Body of pancreas (tissue), 4 donors: ENCODE measurements around the gene UBTF. TPM values are rescaled to one million over a fixed set of nuclear protein-coding genes. Genes with fewer than 3 reads are reported as not detected.

Experiments used
- ATAC-seq: fragments of 150-250 bp; one replicate; pipeline ENCODE4 v1.9.1; 2016
- DNase-seq, 4 donors: peaks; one replicate each; pipeline ENCODE4 v3.0.0-alpha.2; 2019
- H3K27ac ChIP-seq, 4 donors: fragments of 200-600 bp; sonication (generic); 1 replicate in 3 of 4; 2 replicates in 1 of 4; pipeline versions ENCODE4 v1.5.1 to v1.6.1; 2016 to 2019; ENCODE audit warnings: mild to moderate bottlenecking in 1 of 4, mixed read lengths in 1 of 4, moderate library complexity in 1 of 4
- H3K27me3 ChIP-seq, 2 donors: fragments of 200-600 bp; sonication (generic); one replicate each; pipeline ENCODE4 v1.6.0; 2016; ENCODE audit warnings: mild to moderate bottlenecking in 1 of 2
- H3K36me3 ChIP-seq, 2 donors: fragments of 200-600 bp; sonication (generic); replicated peaks in 1 of 2; 2 replicates each; pipeline ENCODE4 v1.5.1; 2016; ENCODE audit warnings: low read depth in 2 of 2; ENCODE audit not compliant: insufficient read depth in 1 of 2
- H3K4me1 ChIP-seq: fragments of 200-600 bp; sonication (generic); one replicate; pipeline ENCODE4 v1.6.0; 2016
- H3K4me3 ChIP-seq, 2 donors: fragments of 200-600 bp; sonication (generic); 1 replicate in 1 of 2; 2 replicates in 1 of 2; pipeline ENCODE4 v1.5.1; 2016 to 2019
- H3K9me3 ChIP-seq, 3 donors: fragments of 200-600 bp; sonication (generic); 1 replicate in 2 of 3; 2 replicates in 1 of 3; pipeline ENCODE4 v1.5.1; 2016
- CTCF ChIP-seq, 7 experiments: fragments of 450-650 bp in 4 of 7; fragments of 200-600 bp in 3 of 7; sonication (generic) in 3 of 7; IDR thresholded peaks; one replicate each; pipeline ENCODE4 v1.5.1; 2016 to 2019; ENCODE audit warnings: antibody characterized with exemption in 7 of 7
- POLR2A ChIP-seq, 3 donors: fragments of 450-650 bp; IDR thresholded peaks; one replicate each; pipeline ENCODE4 v1.6.1; 2016; ENCODE audit warnings: antibody characterized with exemption in 3 of 3, mild to moderate bottlenecking in 2 of 3
- WGBS, 2 donors: methylation state at CpG; one replicate each; pipeline ENCODE4 v1.1.5; 2017; 5-methylcytosine and 5-hydroxymethylcytosine counted together
- intact Hi-C: fragments of 100-400 bp; cut with DNase I; formaldehyde crosslinking; loops from one replicate; pipeline ENCODE4 v1.15.1; 2023
- total RNA-seq, 2 donors: library from RNA; depleted of rRNA; stranded (reverse); fragments of >200 nt; gene quantifications; one replicate each; pipeline ENCODE4 v1.1.0, GENCODE V29; 2016

The UBTF gene
- total RNA-seq, 2 donors from 2014 or later = 43.8 to 73.8 TPM

GRCh38 chr17:44216694-44217093 lies 2.8 kb downstream of the UBTF start:
- intact Hi-C loops = loop anchor here (5.0 kb wide), 1 partner anchor 106 kb away; the partner anchor contains the start of gene SLC25A39
- H3K27me3 ChIP-seq = no peaks in the 10 kb centered on the region
- H3K9me3 ChIP-seq = no peaks in the 10 kb centered on the region
- H3K36me3 ChIP-seq = peaks cover 9 to 24% of the 10 kb centered on the region in 2 donors
- peaks cover 20% of the 10 kb centered on the region for H3K4me1 ChIP-seq
- ATAC-seq (no peak), DNase-seq (no peak)
- TF ChIP-seq CTCF (IDR thresholded peaks at IDR 0.05) (no peak), POLR2A (IDR thresholded peaks at IDR 0.05) (no peak)
- 55 to 69% methylated on average over 5 of the region's 5 CpGs for WGBS, 2 donors
- H3K4me3 ChIP-seq = no peak overlapping the region
- no peak overlapping the region for H3K27ac ChIP-seq

- peaks cover 9 to 24% of the 10 kb centered on the region in 2 donors for H3K36me3 ChIP-seq
Measured at GRCh38 chr17:44216173-44216572, 3.3 kb downstream of the UBTF start.

GRCh38 chr17:44214896-44215295 lies 4.6 kb downstream of the UBTF start:
- WGBS, 2 donors = 84 to 87% methylated on average over 6 of the region's 6 CpGs
- H3K4me1 ChIP-seq = peaks cover 36% of the 10 kb centered on the region
- H3K27ac ChIP-seq = no peak overlapping the region
- H3K27me3 ChIP-seq = no peaks in the 10 kb centered on the region
- peaks cover 9 to 24% of the 10 kb centered on the region in 2 donors for H3K36me3 ChIP-seq
- TF ChIP-seq POLR2A (IDR thresholded peaks at IDR 0.05) (no peak), CTCF (IDR thresholded peaks at IDR 0.05) (no peak)
- no peak for DNase-seq
- ATAC-seq = no peak
- intact Hi-C loops = loop anchor here (5.0 kb wide), 1 partner anchor 107 kb away; the partner anchor contains the start of gene SLC25A39
- no peak overlapping the region for H3K4me3 ChIP-seq
- H3K9me3 ChIP-seq = no peaks in the 10 kb centered on the region

More at GRCh38 chr17:44216173-44216572, 3.3 kb downstream of the UBTF start:
- H3K27ac ChIP-seq = no peak overlapping the region
- intact Hi-C loops = loop anchor here (5.0 kb wide), 1 partner anchor 106 kb away; the partner anchor contains the start of gene SLC25A39
- no peaks in the 10 kb centered on the region for H3K27me3 ChIP-seq
- TF ChIP-seq CTCF (IDR thresholded peaks at IDR 0.05) = no peak
- no peak for TF ChIP-seq POLR2A (IDR thresholded peaks at IDR 0.05)
- no peaks in the 10 kb centered on the region for H3K9me3 ChIP-seq
- no peak for ATAC-seq
- no peak overlapping the region for H3K4me3 ChIP-seq
- WGBS, 2 donors = 52 to 79% methylated on average over 5 of the region's 5 CpGs
- H3K4me1 ChIP-seq = peaks cover 23% of the 10 kb centered on the region
- DNase-seq = no peak

- TF ChIP-seq POLR2A (IDR thresholded peaks at IDR 0.05) = no peak
- no peak for TF ChIP-seq CTCF (IDR thresholded peaks at IDR 0.05)
- intact Hi-C loops = no loop called here
- peaks cover 10 to 25% of the 10 kb centered on the region in 2 donors for H3K36me3 ChIP-seq
- no peaks in the 10 kb centered on the region for H3K9me3 ChIP-seq
- no peak overlapping the region for H3K4me3 ChIP-seq
- DNase-seq = no peak
- 100% methylated on average over 1 of the region's 1 CpG for WGBS, 2 donors
- H3K4me1 ChIP-seq = peaks cover 37% of the 10 kb centered on the region
- no peaks in the 10 kb centered on the region for H3K27me3 ChIP-seq
- no peak overlapping the region for H3K27ac ChIP-seq
- no peak for ATAC-seq
Measured at GRCh38 chr17:44214230-44214494, 5.3 kb downstream of the UBTF start.
